ENCODE measurements around the gene SRSF11.
A peak's percentile ranks its signal among the peaks of the same experiment; 100 is the strongest.

Gene SRSF11

GRCh38 chr1:70208292-70208691, 12.9 kb upstream of the SRSF11 start:
- no peak for TF ChIP-seq GATA2 (IDR thresholded peaks at IDR 0.05; ENCODE audit: low read depth, low read length)
- no peak for TF ChIP-seq GATA3 (IDR thresholded peaks at IDR 0.05; ENCODE audit: low read depth, low read length)

- no peak for TF ChIP-seq GATA3 (IDR thresholded peaks at IDR 0.05; ENCODE audit: low read depth, low read length)
- TF ChIP-seq GATA2 (IDR thresholded peaks at IDR 0.05; ENCODE audit: low read depth, low read length), result no peak
Measured at GRCh38 chr1:70210820-70211219, 10.4 kb upstream of the SRSF11 start.

- TF ChIP-seq GATA3 (IDR thresholded peaks at IDR 0.05; ENCODE audit: low read depth, low read length) (no peak), GATA2 (IDR thresholded peaks at IDR 0.05; ENCODE audit: low read depth, low read length) (no peak)
Measured at GRCh38 chr1:70211541-70211940, 9.6 kb upstream of the SRSF11 start.

- no peak for TF ChIP-seq GATA3 (IDR thresholded peaks at IDR 0.05; ENCODE audit: low read depth, low read length)
- TF ChIP-seq GATA2 (IDR thresholded peaks at IDR 0.05; ENCODE audit: low read depth, low read length), result no peak
Measured at GRCh38 chr1:70220015-70220414, 1.2 kb upstream of the SRSF11 start.

- peak; percentile 76 for TF ChIP-seq GATA3 (IDR thresholded peaks at IDR 0.05; ENCODE audit: low read depth, low read length)
- TF ChIP-seq GATA2 (IDR thresholded peaks at IDR 0.05; ENCODE audit: low read depth, low read length), result no peak
Measured at GRCh38 chr1:70220517-70221237, 503 bp upstream of the SRSF11 start.

- no peak for TF ChIP-seq GATA2 (IDR thresholded peaks at IDR 0.05; ENCODE audit: low read depth, low read length)
- TF ChIP-seq GATA3 (IDR thresholded peaks at IDR 0.05; ENCODE audit: low read depth, low read length), result no peak
Measured at GRCh38 chr1:70222716-70223235, 1.6 kb downstream of the SRSF11 start.

GRCh38 chr1:70224954-70225353, 3.8 kb downstream of the SRSF11 start:
- TF ChIP-seq GATA2 (IDR thresholded peaks at IDR 0.05; ENCODE audit: low read depth, low read length), result no peak
- TF ChIP-seq GATA3 (IDR thresholded peaks at IDR 0.05; ENCODE audit: low read depth, low read length), result no peak

- TF ChIP-seq GATA2 (IDR thresholded peaks at IDR 0.05; ENCODE audit: low read depth, low read length) (no peak), GATA3 (IDR thresholded peaks at IDR 0.05; ENCODE audit: low read depth, low read length) (no peak)
Measured at GRCh38 chr1:70227439-70227838, 6.3 kb downstream of the SRSF11 start.

GRCh38 chr1:70228670-70229069, 7.5 kb downstream of the SRSF11 start:
- TF ChIP-seq GATA2 (IDR thresholded peaks at IDR 0.05; ENCODE audit: low read depth, low read length) (no peak), GATA3 (IDR thresholded peaks at IDR 0.05; ENCODE audit: low read depth, low read length) (no peak)

GRCh38 chr1:70231475-70231874, 10.3 kb downstream of the SRSF11 start:
- TF ChIP-seq GATA3 (IDR thresholded peaks at IDR 0.05; ENCODE audit: low read depth, low read length) (no peak), GATA2 (IDR thresholded peaks at IDR 0.05; ENCODE audit: low read depth, low read length) (no peak)

- TF ChIP-seq GATA2 (IDR thresholded peaks at IDR 0.05; ENCODE audit: low read depth, low read length) (no peak), GATA3 (IDR thresholded peaks at IDR 0.05; ENCODE audit: low read depth, low read length) (no peak)
Measured at GRCh38 chr1:70234733-70235132, 13.6 kb downstream of the SRSF11 start.

GRCh38 chr1:70239940-70240339, 18.8 kb downstream of the SRSF11 start:
- TF ChIP-seq GATA2 (IDR thresholded peaks at IDR 0.05; ENCODE audit: low read depth, low read length) (no peak), GATA3 (IDR thresholded peaks at IDR 0.05; ENCODE audit: low read depth, low read length) (no peak)

- TF ChIP-seq GATA3 (IDR thresholded peaks at IDR 0.05; ENCODE audit: low read depth, low read length) (no peak), GATA2 (IDR thresholded peaks at IDR 0.05; ENCODE audit: low read depth, low read length) (no peak)
Measured at GRCh38 chr1:70247122-70247521, 25.9 kb downstream of the SRSF11 start.

- no peak for TF ChIP-seq GATA2 (IDR thresholded peaks at IDR 0.05; ENCODE audit: low read depth, low read length)
- TF ChIP-seq GATA3 (IDR thresholded peaks at IDR 0.05; ENCODE audit: low read depth, low read length), result no peak
Measured at GRCh38 chr1:70247768-70248167, 26.6 kb downstream of the SRSF11 start.

- no peak for TF ChIP-seq GATA2 (IDR thresholded peaks at IDR 0.05; ENCODE audit: low read depth, low read length)
- no peak for TF ChIP-seq GATA3 (IDR thresholded peaks at IDR 0.05; ENCODE audit: low read depth, low read length)
Measured at GRCh38 chr1:70248729-70249128, 27.5 kb downstream of the SRSF11 start.

Data from SH-SY5Y (cell line).